Uterus (tissue), 2 donors: Measurements from ENCODE around the gene AKAP12.

ENCODE experiments used
- POLR2A ChIP-seq, 2 donors: fragments of 450-650 bp; IDR thresholded peaks; one replicate each; pipeline ENCODE4 v1.6.1; 2016; ENCODE audit warnings: antibody characterized with exemption in 2 of 2, mild to moderate bottlenecking in 1 of 2, moderate library complexity in 1 of 2
- TF ChIP-seq, protein P1 (sequence below), 4 experiments: fragments of 200-600 bp in 2 of 4; fragments of 450-650 bp in 2 of 4; sonication (generic) in 2 of 4; IDR thresholded peaks; one replicate each; pipeline ENCODE4 v1.5.1; 2016 to 2019; ENCODE audit warnings: antibody characterized with exemption in 4 of 4, mild to moderate bottlenecking in 2 of 4, moderate library complexity in 1 of 4

DNA sequence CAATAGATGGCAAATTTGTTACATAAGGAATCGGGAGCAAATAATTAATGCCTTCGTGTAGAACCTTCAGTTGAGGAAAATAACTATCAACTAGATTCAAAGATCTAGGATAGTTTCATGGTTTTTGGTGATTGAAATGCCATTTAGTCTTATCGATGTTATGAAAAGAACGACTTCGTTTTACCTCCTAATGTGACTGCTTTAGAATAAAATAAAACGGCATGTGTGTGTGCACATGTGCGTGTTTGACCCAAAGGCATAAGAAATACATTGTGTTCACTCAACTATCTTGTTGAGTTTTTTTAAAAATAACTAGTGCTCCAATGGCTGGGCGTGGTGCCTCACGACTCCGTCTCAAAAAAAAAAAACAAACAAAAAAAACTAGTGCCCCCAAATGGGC is 114.0 kb downstream of the AKAP12 start:
- TF ChIP-seq, protein P1, sequence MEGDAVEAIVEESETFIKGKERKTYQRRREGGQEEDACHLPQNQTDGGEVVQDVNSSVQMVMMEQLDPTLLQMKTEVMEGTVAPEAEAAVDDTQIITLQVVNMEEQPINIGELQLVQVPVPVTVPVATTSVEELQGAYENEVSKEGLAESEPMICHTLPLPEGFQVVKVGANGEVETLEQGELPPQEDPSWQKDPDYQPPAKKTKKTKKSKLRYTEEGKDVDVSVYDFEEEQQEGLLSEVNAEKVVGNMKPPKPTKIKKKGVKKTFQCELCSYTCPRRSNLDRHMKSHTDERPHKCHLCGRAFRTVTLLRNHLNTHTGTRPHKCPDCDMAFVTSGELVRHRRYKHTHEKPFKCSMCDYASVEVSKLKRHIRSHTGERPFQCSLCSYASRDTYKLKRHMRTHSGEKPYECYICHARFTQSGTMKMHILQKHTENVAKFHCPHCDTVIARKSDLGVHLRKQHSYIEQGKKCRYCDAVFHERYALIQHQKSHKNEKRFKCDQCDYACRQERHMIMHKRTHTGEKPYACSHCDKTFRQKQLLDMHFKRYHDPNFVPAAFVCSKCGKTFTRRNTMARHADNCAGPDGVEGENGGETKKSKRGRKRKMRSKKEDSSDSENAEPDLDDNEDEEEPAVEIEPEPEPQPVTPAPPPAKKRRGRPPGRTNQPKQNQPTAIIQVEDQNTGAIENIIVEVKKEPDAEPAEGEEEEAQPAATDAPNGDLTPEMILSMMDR (IDR thresholded peaks at IDR 0.05) = no peak
- no peak for TF ChIP-seq POLR2A (IDR thresholded peaks at IDR 0.05)
